Stomach (tissue), 9 donors: ENCODE results near the gene NUP214. TPM values are rescaled to one million over a fixed set of nuclear protein-coding genes. Genes with fewer than 3 reads are reported as not detected.

Experiments
- DNase-seq, 2 donors: peaks; one replicate each; pipeline versions ENCODE4 v3.0.0 to v3.0.0-alpha.2; 2013 to 2019
- H3K27ac ChIP-seq, 5 donors: fragments of 200-600 bp in 4 of 5; sonication (generic) in 4 of 5; one replicate each; pipeline ENCODE4 v1.5.1; 2013 to 2019; ENCODE audit warnings: mild to moderate bottlenecking in 1 of 5, moderate library complexity in 1 of 5
- H3K27me3 ChIP-seq, 3 donors: fragments of 200-600 bp; sonication (generic); one replicate each; pipeline ENCODE4 v1.5.1; 2017 to 2019; ENCODE audit warnings: mixed run types in 1 of 3
- H3K36me3 ChIP-seq, 4 donors: fragments of 200-600 bp; sonication (generic); 1 replicate in 3 of 4; 2 replicates in 1 of 4; pipeline ENCODE4 v1.5.1; 2016 to 2019
- H3K4me1 ChIP-seq, 4 donors: fragments of 200-600 bp; sonication (generic); one replicate each; pipeline ENCODE4 v1.5.1; 2016 to 2019
- H3K4me3 ChIP-seq, 4 donors: fragments of 200-600 bp; sonication (generic) in 3 of 4; one replicate each; pipeline ENCODE4 v1.5.1; 2016 to 2019; ENCODE audit warnings: mild to moderate bottlenecking in 1 of 4
- H3K9me3 ChIP-seq, 4 donors: fragments of 200-600 bp; sonication (generic); one replicate each; pipeline ENCODE4 v1.5.1; 2016 to 2019
- CTCF ChIP-seq, 7 experiments: fragments of 450-650 bp in 4 of 7; fragments of 200-600 bp in 3 of 7; sonication (generic) in 3 of 7; IDR thresholded peaks; one replicate each; pipeline ENCODE4 v1.5.1; 2016 to 2019; ENCODE audit warnings: antibody characterized with exemption in 7 of 7, control low read depth in 2 of 7, mild to moderate bottlenecking in 1 of 7
- EP300 ChIP-seq: sonication (generic); formaldehyde crosslinking; IDR thresholded peaks from one replicate; pipeline ENCODE4 v1.6.1; 2017; ENCODE audit warnings: antibody characterized with exemption
- POLR2A ChIP-seq, 4 donors: fragments of 450-650 bp; IDR thresholded peaks; one replicate each; pipeline ENCODE4 v1.6.1; 2016; ENCODE audit warnings: antibody characterized with exemption in 4 of 4, control low read depth in 2 of 4, mild to moderate bottlenecking in 1 of 4, moderate library complexity in 1 of 4
- POLR2AphosphoS5 ChIP-seq, 3 donors: sonication (generic); formaldehyde crosslinking; IDR thresholded peaks; one replicate each; pipeline ENCODE4 v1.6.1; 2016; ENCODE audit warnings: antibody characterized with exemption in 3 of 3
- WGBS, 5 donors: extraction: QIAGEN DNeasy Blood & Tissue Kit in 3 of 5; methylation state at CpG; one replicate each; pipeline versions ENCODE4 v1.1.5 to v1.1.7; 2013 to 2018; 5-methylcytosine and 5-hydroxymethylcytosine counted together
- intact Hi-C: fragments of 100-400 bp; cut with DNase I; formaldehyde crosslinking; loops from one replicate; pipeline ENCODE4 v1.15.1; 2023; ENCODE audit warnings: low total_unique reads
- polyA plus RNA-seq, 3 donors: library from polyadenylated mRNA; stranded (reverse); fragments of 200-250 nt; gene quantifications; one replicate each; pipeline ENCODE4 v1.2.3, GENCODE V29; 2013
- total RNA-seq, 5 donors: library from RNA; depleted of rRNA; stranded (reverse); fragments of >200 nt; gene quantifications; one replicate each; pipeline versions ENCODE4 v1.1.0 to v1.2.3, GENCODE V29; 2014 to 2016
- donor health status: healthy with polysubstance abuse.
- donor health status: Bipolar disorder and iron deficiency.
- donor health status: healthy.

NUP214 gene
- total and polyA plus RNA-seq, 8 donors, result 21.7 to 111 (median 35.0) TPM

- peaks cover 8 to 16% (median 11%) of the 10 kb centered on the region in 4 donors for H3K4me1 ChIP-seq
- TF ChIP-seq CTCF (IDR thresholded peaks at IDR 0.05) (no peak), POLR2AphosphoS5 (IDR thresholded peaks at IDR 0.05) (no peak), POLR2A (IDR thresholded peaks at IDR 0.05) (no peak), EP300 (no peak)
- no peaks in the 10 kb centered on the region for H3K9me3 ChIP-seq
- intact Hi-C loops, result no loop called here
- H3K27ac ChIP-seq, result no peak overlapping the region
- 85 to 89% (median 88%) methylated on average over 11 of the region's 11 CpGs for WGBS, 5 donors
- no peak overlapping the region for H3K4me3 ChIP-seq
- peaks cover 0 to 23% (median 8%) of the 10 kb centered on the region in 3 donors for H3K27me3 ChIP-seq
- H3K36me3 ChIP-seq, result no peaks in the 10 kb centered on the region
- DNase-seq, result no peak
Measured at GRCh38 chr9:131101207-131101964, 24.0 kb upstream of the NUP214 start.

GRCh38 chr9:131103024-131103423 is 22.4 kb upstream of the NUP214 start:
- H3K36me3 ChIP-seq, result no peaks in the 10 kb centered on the region
- no peak overlapping the region for H3K4me3 ChIP-seq
- TF ChIP-seq CTCF (IDR thresholded peaks at IDR 0.05) (no peak), POLR2A (IDR thresholded peaks at IDR 0.05) (no peak), EP300 (no peak)
- no peaks in the 10 kb centered on the region for H3K9me3 ChIP-seq
- DNase-seq, result no peak
- 78 to 90% (median 87%) methylated on average over 9 of the region's 9 CpGs for WGBS, 5 donors
- no peak overlapping the region for H3K27ac ChIP-seq
- H3K27me3 ChIP-seq, result peaks cover 0 to 7% (median 0%) of the 10 kb centered on the region in 3 donors
- no peaks in the 10 kb centered on the region for H3K4me1 ChIP-seq
- intact Hi-C loops, result no loop called here

GRCh38 chr9:131103535-131103934 is 21.9 kb upstream of the NUP214 start:
- no peak overlapping the region for H3K4me3 ChIP-seq
- intact Hi-C loops, result no loop called here
- peaks cover 0 to 2% (median 0%) of the 10 kb centered on the region in 3 donors for H3K27me3 ChIP-seq
- H3K9me3 ChIP-seq, result no peaks in the 10 kb centered on the region
- 90 to 95% (median 95%) methylated on average over 3 of the region's 3 CpGs for WGBS, 5 donors
- TF ChIP-seq EP300, result no peak
- no peak for TF ChIP-seq CTCF (IDR thresholded peaks at IDR 0.05)
- no peak for TF ChIP-seq POLR2AphosphoS5 (IDR thresholded peaks at IDR 0.05)
- no peak for TF ChIP-seq POLR2A (IDR thresholded peaks at IDR 0.05)
- H3K27ac ChIP-seq, result no peak overlapping the region
- H3K4me1 ChIP-seq, result no peaks in the 10 kb centered on the region
- no peaks in the 10 kb centered on the region for H3K36me3 ChIP-seq
- no peak for DNase-seq

- Histone ChIP-seq H3K4me1 (no peaks in the 10 kb centered on the region), H3K36me3 (no peaks in the 10 kb centered on the region), H3K27ac (no peak overlapping the region), H3K4me3 (no peak overlapping the region), H3K9me3 (no peaks in the 10 kb centered on the region), H3K27me3 (no peaks in the 10 kb centered on the region)
- DNase-seq, result no peak
- intact Hi-C loops, result no loop called here
- TF ChIP-seq POLR2A (IDR thresholded peaks at IDR 0.05), result no peak
- no peak for TF ChIP-seq POLR2AphosphoS5 (IDR thresholded peaks at IDR 0.05)
- no peak for TF ChIP-seq CTCF (IDR thresholded peaks at IDR 0.05)
- no peak for TF ChIP-seq EP300
- 66 to 90% (median 80%) methylated on average over 5 of the region's 5 CpGs for WGBS, 5 donors
Measured at GRCh38 chr9:131104016-131104740, 21.2 kb upstream of the NUP214 start.
